Spleen (tissue), 11 donors: Measurements from ENCODE around the gene ZMYND8. TPM values are rescaled to one million over a fixed set of nuclear protein-coding genes. Genes with fewer than 3 reads are reported as not detected.
"Not testable (repeated sequence)": the region's sequence is repeated elsewhere in the genome, so short reads cannot be mapped to it uniquely, and the experiment has no call there.

Experiments
- DNase-seq: peaks from one replicate; pipeline ENCODE4 v3.0.0-alpha.2; 2020
- H3K27ac ChIP-seq, 8 donors: fragments of 200-600 bp; sonication (generic) in 7 of 8; 1 replicate in 4 of 8; 2 replicates in 4 of 8; pipeline versions ENCODE4 v1.5.0 to v1.8.0; 2016 to 2021; ENCODE audit warnings: inconsistent platforms in 4 of 8, mild to moderate bottlenecking in 4 of 8, moderate library complexity in 1 of 8
- H3K27me3 ChIP-seq, 7 donors: fragments of 200-600 bp; sonication (generic) in 6 of 7; replicated peaks in 1 of 7; 1 replicate in 4 of 7; 2 replicates in 3 of 7; pipeline versions ENCODE4 v1.5.0 to v1.8.0; 2016 to 2021; ENCODE audit warnings: inconsistent platforms in 3 of 7, mild to moderate bottlenecking in 1 of 7
- H3K36me3 ChIP-seq, 6 donors: fragments of 200-600 bp; sonication (generic) in 5 of 6; 1 replicate in 4 of 6; 2 replicates in 2 of 6; pipeline versions ENCODE4 v1.5.0 to v1.8.0; 2016 to 2021; ENCODE audit warnings: inconsistent platforms in 2 of 6
- H3K4me1 ChIP-seq, 6 donors: fragments of 200-600 bp; sonication (generic) in 5 of 6; 1 replicate in 3 of 6; 2 replicates in 3 of 6; pipeline versions ENCODE4 v1.5.0 to v1.8.0; 2016 to 2021; ENCODE audit warnings: inconsistent platforms in 3 of 6
- H3K4me3 ChIP-seq, 8 donors: fragments of 200-600 bp; sonication (generic) in 7 of 8; 1 replicate in 4 of 8; 2 replicates in 4 of 8; pipeline versions ENCODE4 v1.5.0 to v1.8.0; 2016 to 2021; ENCODE audit warnings: inconsistent platforms in 4 of 8, mild to moderate bottlenecking in 4 of 8, moderate library complexity in 2 of 8
- H3K9me3 ChIP-seq, 8 donors: fragments of 200-600 bp; sonication (generic) in 7 of 8; 1 replicate in 4 of 8; 2 replicates in 4 of 8; pipeline versions ENCODE4 v1.5.0 to v1.8.0; 2016 to 2021; ENCODE audit warnings: inconsistent platforms in 4 of 8
- CTCF ChIP-seq, 11 experiments: fragments of 200-600 bp in 7 of 11; fragments of 450-650 bp in 4 of 11; sonication (generic) in 4 of 11; IDR thresholded peaks in 8 of 11; conservative IDR thresholded peaks in 3 of 11; 1 replicate in 7 of 11; 2 replicates in 4 of 11; pipeline versions ENCODE4 v1.4.0 to v1.8.0; 2016 to 2021; ENCODE audit warnings: antibody characterized with exemption in 11 of 11, inconsistent platforms in 4 of 11, mild to moderate bottlenecking in 1 of 11
- POLR2A ChIP-seq, 3 donors: fragments of 450-650 bp; IDR thresholded peaks; one replicate each; pipeline ENCODE4 v1.5.1; 2017; ENCODE audit warnings: antibody characterized with exemption in 3 of 3, mild to moderate bottlenecking in 1 of 3
- POLR2AphosphoS5 ChIP-seq, 3 donors: sonication (generic); formaldehyde crosslinking; IDR thresholded peaks; one replicate each; pipeline ENCODE4 v1.5.1; 2017; ENCODE audit warnings: antibody characterized with exemption in 3 of 3
- WGBS, 5 donors: extraction: QIAGEN DNeasy Blood & Tissue Kit in 3 of 5; methylation state at CpG; one replicate each; pipeline versions ENCODE4 v1.1.5 to v1.1.7; 2013 to 2018; 5-methylcytosine and 5-hydroxymethylcytosine counted together
- intact Hi-C: fragments of 100-400 bp; cut with DNase I; formaldehyde crosslinking; loops from one replicate; pipeline ENCODE4 v1.15.0; 2023; ENCODE audit warnings: low total_unique reads
- polyA plus RNA-seq, 3 donors: library from polyadenylated mRNA; stranded (reverse); fragments of 200-250 nt; gene quantifications; one replicate each; pipeline ENCODE4 v1.2.1, GENCODE V29; 2013
- total RNA-seq, 7 donors: library from RNA; depleted of rRNA in 3 of 7; stranded (reverse); fragments of >200 nt in 3 of 7; fragmentation: NEBNext Ultra II Directional in 4 of 7; extraction: Animal tissue kit (Norgen Biotek cat#: 25700) in 4 of 7; gene quantifications; one replicate each; pipeline versions ENCODE4 v1.1.0 to v1.2.1, GENCODE V29; 2016 to 2021
- donor health status: healthy with polysubstance abuse.
- donor health status: DM: no; HTN: no; CAD: no; lungs with moderate emphysema.
- donor health status: DM: no; HTN: no; CAD: no.
- donor health status: Bipolar disorder and iron deficiency.
- donor health status: healthy.
- donor health status: DM: no; HTN: no; CAD: no.
- donor health status: DM: yes; HTN: yes; CAD: no.

Gene ZMYND8
- total and polyA plus RNA-seq, 10 donors: 12.5 to 64.0 (median 46.8) TPM

- peaks cover 0 to 20% (median 10%) of the 10 kb centered on the region in 6 donors for H3K4me1 ChIP-seq
- H3K9me3 ChIP-seq: no peaks in the 10 kb centered on the region
- WGBS, 5 donors: 90 to 94% (median 93%) methylated on average over 7 of the region's 7 CpGs
- H3K36me3 ChIP-seq: peaks cover 4 to 100% (median 76%) of the 10 kb centered on the region in 6 donors
- H3K4me3 ChIP-seq: no peak overlapping the region
- intact Hi-C loops: no loop called here
- no peak for DNase-seq
- H3K27ac ChIP-seq: peak overlapping the region in 2 of 8 donors; percentile 5 to 19
- no peaks in the 10 kb centered on the region for H3K27me3 ChIP-seq
- TF ChIP-seq CTCF (IDR thresholded peaks at IDR 0.05 in 8 of 11, conservative IDR thresholded peaks at IDR 0.05 in 3 of 11) (no peak), POLR2AphosphoS5 (IDR thresholded peaks at IDR 0.05) (no peak), POLR2A (IDR thresholded peaks at IDR 0.05) (no peak)
Observed at GRCh38 chr20:47280228-47280627, 76.3 kb downstream of the ZMYND8 start.

GRCh38 chr20:47278907-47279348 lies 77.6 kb downstream of the ZMYND8 start:
- peak overlapping the region in 5 of 8 donors; percentile 1 to 73 (median 20) for H3K27ac ChIP-seq
- TF ChIP-seq CTCF (IDR thresholded peaks at IDR 0.05 in 8 of 11, conservative IDR thresholded peaks at IDR 0.05 in 3 of 11) (no peak), POLR2A (IDR thresholded peaks at IDR 0.05) (no peak), POLR2AphosphoS5 (IDR thresholded peaks at IDR 0.05) (no peak)
- H3K4me3 ChIP-seq: no peak overlapping the region
- 79 to 94% (median 89%) methylated on average over 8 of the region's 8 CpGs for WGBS, 5 donors
- intact Hi-C loops: no loop called here
- peaks cover 3 to 33% (median 23%) of the 10 kb centered on the region in 6 donors for H3K4me1 ChIP-seq
- no peak for DNase-seq
- peaks cover 3 to 100% (median 71%) of the 10 kb centered on the region in 6 donors for H3K36me3 ChIP-seq
- no peaks in the 10 kb centered on the region for H3K27me3 ChIP-seq
- H3K9me3 ChIP-seq: no peaks in the 10 kb centered on the region

- H3K4me3 ChIP-seq, DNase-seq, H3K27me3 ChIP-seq, intact Hi-C loops, H3K9me3 ChIP-seq: not testable (repeated sequence)
- Histone ChIP-seq H3K27ac (peak overlapping the region in 4 of 8 donors; percentile 6 to 73 (median 34)), H3K4me1 (peaks cover 8 to 47% (median 37%) of the 10 kb centered on the region in 6 donors), H3K36me3 (peaks cover 3 to 98% (median 64%) of the 10 kb centered on the region in 6 donors)
- 89 to 94% (median 92%) methylated on average over 5 of the region's 5 CpGs for WGBS, 5 donors
Observed at GRCh38 chr20:47277535-47277872, 79.0 kb downstream of the ZMYND8 start.

DNA sequence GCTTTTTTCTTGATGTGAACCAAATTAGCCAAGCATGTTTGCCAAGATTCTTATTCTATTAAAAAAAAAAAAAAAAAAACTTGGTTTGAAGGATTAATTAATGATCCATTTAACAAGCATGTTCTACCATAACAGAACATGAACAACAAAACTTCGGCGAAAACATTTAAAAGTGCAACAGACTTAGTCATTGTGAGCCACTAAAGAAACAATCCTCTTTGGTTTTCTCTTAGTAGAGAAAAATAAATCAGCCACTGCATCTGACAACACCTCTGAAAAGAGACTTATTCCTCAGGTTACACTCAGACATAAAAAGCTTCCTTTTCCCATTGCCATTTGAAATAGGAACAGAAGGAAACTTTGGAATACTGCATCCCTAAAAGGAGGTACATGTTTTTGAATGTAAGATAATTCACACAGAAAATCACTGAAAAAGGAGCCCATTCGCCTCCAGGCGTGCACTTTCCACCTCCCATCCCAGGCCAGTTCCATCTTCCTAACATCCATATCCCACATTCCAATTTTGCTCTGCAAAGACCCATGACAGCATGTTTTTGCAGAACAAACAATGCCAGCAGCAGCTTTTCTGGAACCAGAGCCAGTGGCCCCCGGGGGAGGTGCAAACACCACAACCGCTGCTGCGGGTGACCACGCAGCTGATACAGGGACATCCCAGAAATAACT lies 79.5 kb downstream of the ZMYND8 start:
- peaks cover 8 to 50% (median 39%) of the 10 kb centered on the region in 6 donors for H3K4me1 ChIP-seq
- peak overlapping the region in 4 of 8 donors; percentile 6 to 79 (median 58) for H3K27ac ChIP-seq
- peaks cover 3 to 98% (median 59%) of the 10 kb centered on the region in 6 donors for H3K36me3 ChIP-seq
- H3K9me3 ChIP-seq: no peaks in the 10 kb centered on the region
- WGBS, 5 donors: 73 to 92% (median 86%) methylated on average over 8 of the region's 8 CpGs
- TF ChIP-seq POLR2A (IDR thresholded peaks at IDR 0.05): no peak
- TF ChIP-seq POLR2AphosphoS5 (IDR thresholded peaks at IDR 0.05): peak in 2 of 3 donors; percentile 28 to 40
- intact Hi-C loops: no loop called here
- no peak for DNase-seq
- no peak overlapping the region for H3K4me3 ChIP-seq
- H3K27me3 ChIP-seq: no peaks in the 10 kb centered on the region

GRCh38 chr20:47276251-47276650 lies 80.2 kb downstream of the ZMYND8 start:
- H3K4me1 ChIP-seq: peaks cover 8 to 50% (median 39%) of the 10 kb centered on the region in 6 donors
- H3K4me3 ChIP-seq: no peak overlapping the region
- no peaks in the 10 kb centered on the region for H3K9me3 ChIP-seq
- DNase-seq: no peak
- TF ChIP-seq POLR2AphosphoS5 (IDR thresholded peaks at IDR 0.05) (peak; percentile 27 to 64 (median 34)), POLR2A (IDR thresholded peaks at IDR 0.05) (no peak)
- H3K27me3 ChIP-seq: no peaks in the 10 kb centered on the region
- WGBS, 5 donors: 92 to 97% (median 94%) methylated on average over 20 of the region's 20 CpGs
- intact Hi-C loops: no loop called here
- H3K27ac ChIP-seq: peak overlapping the region in 4 of 8 donors; percentile 26 to 83 (median 76)
- peaks cover 3 to 98% (median 53%) of the 10 kb centered on the region in 6 donors for H3K36me3 ChIP-seq
